ENCODE results near the gene FBXL5. TPM values are rescaled to one million over a fixed set of nuclear protein-coding genes. Genes with fewer than 3 reads are reported as not detected.

The FBXL5 gene
- total RNA-seq, 4 donors from 2014 or later: 130 to 213 (median 188) TPM

DNA sequence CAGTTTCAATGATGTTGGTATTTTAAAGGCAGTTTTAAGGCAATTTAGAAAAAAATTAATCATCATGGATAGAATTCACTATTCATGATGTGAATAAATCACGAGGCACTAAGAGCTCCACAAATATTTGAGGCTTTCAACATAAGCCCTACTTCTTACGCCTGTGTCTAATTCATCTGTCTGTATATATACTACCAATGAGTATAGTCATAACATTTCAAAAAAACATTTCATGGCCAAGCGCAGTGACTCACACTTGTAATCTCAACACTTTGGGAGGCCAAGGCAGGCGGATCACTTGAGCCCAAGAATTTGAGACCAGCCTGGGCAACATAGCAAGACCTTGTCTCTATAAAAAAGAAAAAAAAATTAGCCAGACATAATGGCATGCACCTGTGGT, 56.5 kb downstream of the FBXL5 start:
- DNase-seq (ENCODE audit: low spot score) (no peak), ATAC-seq (ENCODE audit: low FRiP score) (no peak)
- TF ChIP-seq, protein P1, sequence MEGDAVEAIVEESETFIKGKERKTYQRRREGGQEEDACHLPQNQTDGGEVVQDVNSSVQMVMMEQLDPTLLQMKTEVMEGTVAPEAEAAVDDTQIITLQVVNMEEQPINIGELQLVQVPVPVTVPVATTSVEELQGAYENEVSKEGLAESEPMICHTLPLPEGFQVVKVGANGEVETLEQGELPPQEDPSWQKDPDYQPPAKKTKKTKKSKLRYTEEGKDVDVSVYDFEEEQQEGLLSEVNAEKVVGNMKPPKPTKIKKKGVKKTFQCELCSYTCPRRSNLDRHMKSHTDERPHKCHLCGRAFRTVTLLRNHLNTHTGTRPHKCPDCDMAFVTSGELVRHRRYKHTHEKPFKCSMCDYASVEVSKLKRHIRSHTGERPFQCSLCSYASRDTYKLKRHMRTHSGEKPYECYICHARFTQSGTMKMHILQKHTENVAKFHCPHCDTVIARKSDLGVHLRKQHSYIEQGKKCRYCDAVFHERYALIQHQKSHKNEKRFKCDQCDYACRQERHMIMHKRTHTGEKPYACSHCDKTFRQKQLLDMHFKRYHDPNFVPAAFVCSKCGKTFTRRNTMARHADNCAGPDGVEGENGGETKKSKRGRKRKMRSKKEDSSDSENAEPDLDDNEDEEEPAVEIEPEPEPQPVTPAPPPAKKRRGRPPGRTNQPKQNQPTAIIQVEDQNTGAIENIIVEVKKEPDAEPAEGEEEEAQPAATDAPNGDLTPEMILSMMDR (IDR thresholded peaks at IDR 0.05): no peak

- TF ChIP-seq, protein P1 (IDR thresholded peaks at IDR 0.05): no peak
- DNase-seq (ENCODE audit: low spot score) (no peak), ATAC-seq (ENCODE audit: low FRiP score) (no peak)
Measured at GRCh38 chr4:15592799-15593198, 62.4 kb downstream of the FBXL5 start.

DNA sequence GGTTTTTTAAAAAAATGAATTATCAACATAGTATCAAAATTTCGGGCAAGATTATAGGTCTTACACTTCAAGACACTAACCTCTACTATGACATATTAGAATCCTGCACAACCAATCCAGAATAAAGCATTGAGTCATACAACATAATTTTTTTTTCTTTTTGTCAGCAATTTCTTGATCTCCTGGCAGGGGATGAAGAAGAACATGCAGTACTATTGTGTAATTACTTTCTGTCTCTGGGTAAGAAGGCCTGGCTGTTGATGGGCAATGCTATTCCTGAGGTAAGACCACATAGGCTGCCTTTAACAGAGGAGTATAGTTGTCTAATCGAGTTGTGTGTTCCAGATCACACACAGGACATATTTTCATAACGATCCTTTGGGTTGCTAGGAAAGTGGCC, 67.5 kb downstream of the FBXL5 start:
- peak; percentile 79 for ATAC-seq (ENCODE audit: low FRiP score)
- TF ChIP-seq, protein P1 (IDR thresholded peaks at IDR 0.05): no peak
- DNase-seq (ENCODE audit: low spot score): no peak

DNA sequence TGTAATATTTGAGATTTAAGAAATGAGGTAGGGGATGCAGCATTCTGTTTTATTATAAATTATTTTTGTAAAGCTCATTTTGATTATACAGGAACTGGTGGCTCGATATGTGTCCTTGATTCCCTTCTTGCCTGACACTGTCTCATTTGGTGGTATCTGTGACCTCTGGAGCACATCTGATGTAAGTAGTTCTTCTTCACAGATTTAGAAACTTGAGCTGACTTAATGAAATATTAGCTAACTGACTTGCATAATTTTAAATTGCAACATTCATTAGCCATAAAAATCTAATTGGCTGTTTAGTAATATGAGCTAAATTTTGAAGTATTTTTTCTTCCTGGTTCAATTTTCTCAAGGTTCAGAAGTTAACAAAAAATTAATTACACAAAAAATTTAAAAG, 69.1 kb downstream of the FBXL5 start:
- ATAC-seq (ENCODE audit: low FRiP score) (peak; percentile 52), DNase-seq (ENCODE audit: low spot score) (no peak)
- TF ChIP-seq, protein P1 (IDR thresholded peaks at IDR 0.05): no peak

DNA sequence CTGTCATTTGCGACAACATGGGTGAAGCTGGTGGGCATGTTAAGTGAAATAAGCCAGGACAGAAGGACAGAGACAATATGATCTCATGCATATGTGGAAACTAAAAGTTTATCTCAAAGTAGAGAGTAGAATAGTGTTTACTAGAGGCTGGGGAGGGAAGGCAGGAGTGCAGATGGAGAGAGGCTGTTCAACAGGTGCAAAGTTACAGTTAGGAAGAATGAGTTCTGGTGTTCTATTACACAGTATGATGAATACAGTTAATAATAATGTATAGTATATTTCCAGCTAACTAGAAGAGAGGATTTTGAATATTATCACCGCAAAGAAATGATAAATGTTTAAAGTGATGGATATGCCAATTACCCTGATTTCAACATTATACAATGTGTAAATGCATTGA, 69.8 kb downstream of the FBXL5 start:
- TF ChIP-seq, protein P1 (IDR thresholded peaks at IDR 0.05): no peak
- ATAC-seq (ENCODE audit: low FRiP score): no peak
- no peak for DNase-seq (ENCODE audit: low spot score)

DNA sequence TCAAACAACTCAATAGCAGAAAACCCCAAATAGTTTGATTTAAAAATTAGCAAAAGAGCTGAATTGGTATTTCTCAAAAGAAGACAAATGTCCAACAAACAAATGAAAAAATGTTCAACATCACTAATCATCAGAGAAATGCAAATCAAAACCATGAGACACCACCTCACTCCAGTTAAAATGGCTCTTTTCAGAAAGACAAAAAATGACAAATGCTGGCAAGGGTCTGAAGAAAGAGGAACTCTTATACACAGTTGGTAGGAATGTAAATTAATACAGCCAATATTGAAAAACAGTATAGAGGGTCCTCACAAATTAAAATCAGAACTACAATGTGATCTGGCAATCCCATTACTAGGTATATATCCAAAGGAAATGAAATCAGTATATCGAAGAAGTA, 70.4 kb downstream of the FBXL5 start:
- ATAC-seq (ENCODE audit: low FRiP score) (no peak), DNase-seq (ENCODE audit: low spot score) (no peak)
- TF ChIP-seq, protein P1 (IDR thresholded peaks at IDR 0.05): no peak

DNA sequence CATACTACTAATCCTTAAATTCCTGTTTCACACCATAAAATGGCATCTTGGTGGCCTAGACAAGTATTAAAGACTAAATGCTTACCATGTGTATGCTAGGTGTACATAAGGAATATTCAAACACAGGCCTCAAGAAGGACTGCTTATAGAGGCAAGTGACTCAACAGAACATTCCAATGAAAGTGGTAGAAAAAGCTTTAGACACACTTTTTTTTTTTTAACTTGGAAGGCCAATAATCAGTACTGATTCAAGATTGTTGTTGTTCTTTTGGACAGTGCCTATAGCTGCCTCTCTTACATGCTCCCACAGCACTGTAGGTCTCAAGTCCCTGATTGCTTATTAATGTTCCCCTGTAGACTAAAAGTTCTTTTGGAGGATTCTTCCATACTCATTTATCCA, 77.6 kb downstream of the FBXL5 start:
- ATAC-seq (ENCODE audit: low FRiP score) (no peak), DNase-seq (ENCODE audit: low spot score) (no peak)
- TF ChIP-seq, protein P1 (IDR thresholded peaks at IDR 0.05): no peak
